Skeletal muscle satellite cell (primary cell): Measurements from ENCODE around the gene ADCY1.

ENCODE experiments used
- H3K27me3 ChIP-seq: 2 replicates; pipeline ENCODE4 v1.7.0; 2013; ENCODE audit warnings: low read length; ENCODE audit not compliant: control insufficient read depth, insufficient read depth
- H3K36me3 ChIP-seq: 2 replicates; pipeline ENCODE4 v1.7.0; 2013; ENCODE audit warnings: mild to moderate bottlenecking, control low read depth, low read length; ENCODE audit not compliant: insufficient read depth
- H3K4me1 ChIP-seq: 2 replicates; pipeline ENCODE4 v1.7.0; 2013; ENCODE audit warnings: low read length; ENCODE audit not compliant: control insufficient read depth, insufficient read depth
- H3K4me2 ChIP-seq: 2 replicates; pipeline ENCODE4 v1.7.0; 2013; ENCODE audit warnings: mild to moderate bottlenecking, low read length
- H3K4me3 ChIP-seq: 2 replicates; pipeline ENCODE4 v1.7.0; 2013; ENCODE audit warnings: low read length
- H3K9ac ChIP-seq: 2 replicates; pipeline ENCODE4 v1.7.0; 2013; ENCODE audit warnings: mild to moderate bottlenecking, low read depth, low read length, moderate library complexity
- H3K9me3 ChIP-seq: replicated peaks from 2 replicates; pipeline ENCODE4 v1.7.0; 2013; ENCODE audit warnings: mild to moderate bottlenecking, control low read depth, low read length

ADCY1 gene

DNA sequence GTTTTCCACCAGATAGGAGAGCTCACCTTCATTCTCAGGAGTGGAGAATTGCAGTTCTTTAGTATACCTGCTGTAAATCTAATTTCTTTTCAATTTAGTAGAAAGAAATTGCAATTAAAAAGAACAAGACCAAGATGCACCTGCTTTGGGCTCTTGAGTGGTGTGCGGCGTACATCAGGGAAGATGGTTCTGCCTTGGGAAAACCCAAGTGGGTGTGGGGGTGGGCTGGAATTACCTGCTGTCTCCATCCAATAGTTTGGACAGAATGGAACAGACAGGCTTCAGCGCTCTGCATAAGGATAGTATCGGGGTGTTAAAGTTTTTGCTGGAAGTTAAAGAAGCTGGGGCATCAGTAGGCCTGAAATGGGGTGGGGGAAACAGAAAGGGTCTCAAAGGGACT is 7.2 kb upstream of the ADCY1 start:
- H3K9ac ChIP-seq = no peak overlapping the region
- H3K9me3 ChIP-seq = no peaks in the 10 kb centered on the region
- H3K4me2 ChIP-seq = no peak overlapping the region
- no peaks in the 10 kb centered on the region for H3K36me3 ChIP-seq
- H3K27me3 ChIP-seq = peaks cover 57% of the 10 kb centered on the region
- no peak overlapping the region for H3K4me3 ChIP-seq
- H3K4me1 ChIP-seq = no peaks in the 10 kb centered on the region

- H3K4me3 ChIP-seq = no peak overlapping the region
- no peaks in the 10 kb centered on the region for H3K36me3 ChIP-seq
- no peaks in the 10 kb centered on the region for H3K4me1 ChIP-seq
- H3K27me3 ChIP-seq = peaks cover 61% of the 10 kb centered on the region
- H3K9ac ChIP-seq = no peak overlapping the region
- no peaks in the 10 kb centered on the region for H3K9me3 ChIP-seq
- H3K4me2 ChIP-seq = no peak overlapping the region
Measured at GRCh38 chr7:45567713-45568112, 6.5 kb upstream of the ADCY1 start.

GRCh38 chr7:45568536-45569289 is 5.5 kb upstream of the ADCY1 start:
- Histone ChIP-seq H3K9ac (no peak overlapping the region), H3K36me3 (no peaks in the 10 kb centered on the region), H3K4me2 (no peak overlapping the region), H3K4me1 (no peaks in the 10 kb centered on the region), H3K4me3 (no peak overlapping the region), H3K9me3 (no peaks in the 10 kb centered on the region), H3K27me3 (peaks cover 65% of the 10 kb centered on the region)

DNA sequence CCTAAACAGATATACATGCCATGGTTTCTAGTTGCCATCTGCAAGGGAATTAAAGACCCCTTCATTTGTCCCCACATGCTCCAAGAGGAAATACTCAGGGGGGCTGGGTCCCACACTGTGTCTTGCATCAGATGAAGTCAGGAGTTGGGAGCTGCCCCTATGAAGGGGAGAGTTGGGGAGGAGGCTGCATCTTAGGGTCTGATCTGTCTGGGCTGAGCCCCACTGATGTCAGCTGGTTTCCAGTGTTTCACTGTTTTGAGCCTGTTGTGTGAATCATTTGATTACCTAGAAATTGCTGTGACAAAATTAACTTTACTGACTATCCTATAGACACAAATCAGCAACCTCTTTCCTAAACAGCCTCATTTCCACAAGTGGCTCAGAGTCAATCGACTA is 4.9 kb upstream of the ADCY1 start:
- peaks cover 63% of the 10 kb centered on the region for H3K27me3 ChIP-seq

DNA sequence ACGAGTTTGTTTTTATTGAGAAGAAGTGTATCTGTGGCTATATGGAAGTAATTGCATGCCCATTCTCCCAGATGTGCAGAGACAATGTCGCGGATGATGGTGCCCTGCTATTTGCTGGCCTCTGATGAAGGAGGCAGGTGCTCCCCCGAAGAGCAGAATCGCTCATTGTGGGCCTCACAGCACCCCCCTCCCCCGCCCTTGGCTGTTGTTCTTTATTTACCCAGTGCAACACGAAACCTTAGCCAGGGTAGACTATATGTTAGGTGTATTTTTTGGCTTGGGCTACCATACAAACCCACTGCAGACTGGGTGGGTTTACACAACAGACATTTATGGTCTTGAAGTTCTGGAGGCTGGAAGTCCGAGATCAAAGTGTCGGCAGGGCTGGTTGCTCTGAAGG is 3.4 kb upstream of the ADCY1 start:
- H3K27me3 ChIP-seq = peaks cover 66% of the 10 kb centered on the region

More for the DNA sequence above, 4.9 kb upstream of the ADCY1 start:
- H3K4me3 ChIP-seq = no peak overlapping the region
- H3K4me1 ChIP-seq = no peaks in the 10 kb centered on the region
- no peak overlapping the region for H3K9ac ChIP-seq
- no peak overlapping the region for H3K4me2 ChIP-seq
- no peaks in the 10 kb centered on the region for H3K9me3 ChIP-seq
- H3K36me3 ChIP-seq = no peaks in the 10 kb centered on the region

DNA sequence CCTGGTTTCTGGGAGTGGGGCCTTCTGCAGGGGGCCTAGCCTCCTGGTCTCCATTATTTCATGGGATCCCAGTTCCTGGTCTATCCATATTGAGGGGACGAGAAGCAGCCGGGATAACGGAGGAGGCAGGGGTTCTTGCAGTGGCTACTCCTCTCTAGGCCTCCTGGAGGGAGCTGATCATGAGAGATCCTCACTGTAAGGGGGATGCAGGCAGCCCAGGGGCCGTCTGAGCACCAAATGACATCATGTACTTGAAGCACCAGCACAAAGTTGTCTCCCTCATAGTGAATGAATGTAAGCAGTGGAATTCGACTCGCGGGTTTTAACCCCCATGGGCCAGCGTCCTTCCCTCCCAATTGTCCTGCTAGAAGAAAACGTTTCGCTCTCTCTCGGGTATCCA is 964 bp upstream of the ADCY1 start:
- Histone ChIP-seq H3K27me3 (peaks cover 80% of the 10 kb centered on the region), H3K4me1 (peaks cover 6% of the 10 kb centered on the region), H3K9me3 (no peaks in the 10 kb centered on the region), H3K4me2 (no peak overlapping the region), H3K9ac (no peak overlapping the region), H3K36me3 (no peaks in the 10 kb centered on the region), H3K4me3 (no peak overlapping the region)

More for the DNA sequence above, 3.4 kb upstream of the ADCY1 start:
- peaks cover 6% of the 10 kb centered on the region for H3K4me1 ChIP-seq
- H3K4me2 ChIP-seq = no peak overlapping the region
- no peak overlapping the region for H3K9ac ChIP-seq
- no peaks in the 10 kb centered on the region for H3K36me3 ChIP-seq
- H3K4me3 ChIP-seq = no peak overlapping the region
- H3K9me3 ChIP-seq = no peaks in the 10 kb centered on the region

DNA sequence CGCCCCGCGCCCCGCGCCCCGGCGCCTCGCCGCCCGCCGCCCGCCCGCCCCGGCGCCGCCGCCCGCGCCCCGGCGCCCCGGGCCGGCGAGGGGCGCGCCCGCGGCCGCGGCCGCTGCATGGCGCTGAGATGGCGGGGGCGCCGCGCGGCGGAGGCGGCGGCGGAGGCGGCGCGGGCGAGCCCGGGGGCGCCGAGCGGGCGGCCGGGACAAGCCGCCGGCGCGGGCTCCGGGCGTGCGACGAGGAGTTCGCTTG is 174 bp downstream of the ADCY1 start:
- Histone ChIP-seq H3K27me3 (peaks cover 84% of the 10 kb centered on the region), H3K9ac (no peak overlapping the region), H3K4me2 (peak overlapping the region; percentile 86), H3K36me3 (no peaks in the 10 kb centered on the region), H3K4me3 (peak overlapping the region; percentile 67), H3K9me3 (no peaks in the 10 kb centered on the region), H3K4me1 (peaks cover 6% of the 10 kb centered on the region)

GRCh38 chr7:45574669-45575500 is 717 bp downstream of the ADCY1 start:
- Histone ChIP-seq H3K36me3 (no peaks in the 10 kb centered on the region), H3K4me2 (peak overlapping the region; percentile 86), H3K4me1 (peaks cover 6% of the 10 kb centered on the region), H3K9me3 (no peaks in the 10 kb centered on the region), H3K27me3 (peaks cover 78% of the 10 kb centered on the region), H3K9ac (no peak overlapping the region), H3K4me3 (peak overlapping the region; percentile 67)

DNA sequence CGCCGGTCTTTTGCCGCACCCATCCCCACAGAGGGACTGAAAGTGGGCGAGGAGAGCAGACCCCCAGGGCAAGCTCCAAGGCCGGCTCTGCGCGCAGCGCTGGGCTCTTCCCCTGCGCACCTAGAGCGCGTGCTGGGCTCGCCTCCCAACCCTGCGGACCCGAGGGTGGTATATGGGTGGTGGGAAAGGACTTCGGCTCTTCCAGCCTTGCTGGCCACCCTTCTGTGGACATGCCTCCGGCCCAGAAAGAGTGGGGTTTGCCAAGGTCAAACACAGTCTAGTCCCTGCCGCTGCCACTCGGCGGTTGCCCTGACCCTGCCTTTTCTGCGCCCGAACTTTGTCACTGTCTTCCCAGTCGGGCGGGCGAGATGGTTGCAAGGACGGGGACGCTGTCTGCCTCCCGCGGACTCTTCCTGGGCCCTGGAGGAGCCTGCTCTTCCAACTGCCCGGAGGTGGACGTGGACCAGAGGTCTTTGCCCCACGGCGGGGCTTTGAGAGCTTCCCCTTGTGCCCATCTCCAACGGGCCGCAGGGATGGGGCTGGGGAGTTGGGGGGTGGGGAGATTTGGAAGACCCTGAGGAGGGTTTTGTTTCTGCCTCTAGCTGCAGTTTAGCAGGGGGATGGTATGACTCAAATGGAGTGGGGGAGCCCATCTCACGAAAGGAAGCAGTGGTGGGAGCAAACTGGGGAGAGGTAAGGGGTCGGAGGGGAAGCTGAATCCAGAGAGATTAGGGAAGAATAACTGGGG is 1.5 kb downstream of the ADCY1 start:
- Histone ChIP-seq H3K4me1 (peaks cover 6% of the 10 kb centered on the region), H3K4me3 (no peak overlapping the region), H3K9ac (no peak overlapping the region), H3K9me3 (no peaks in the 10 kb centered on the region), H3K36me3 (no peaks in the 10 kb centered on the region), H3K4me2 (no peak overlapping the region), H3K27me3 (peaks cover 75% of the 10 kb centered on the region)

- Histone ChIP-seq H3K9ac (no peak overlapping the region), H3K4me2 (no peak overlapping the region), H3K27me3 (peaks cover 70% of the 10 kb centered on the region), H3K4me1 (peaks cover 6% of the 10 kb centered on the region), H3K9me3 (no peaks in the 10 kb centered on the region), H3K36me3 (no peaks in the 10 kb centered on the region), H3K4me3 (no peak overlapping the region)
Measured at GRCh38 chr7:45576249-45576929, 2.2 kb downstream of the ADCY1 start.

DNA sequence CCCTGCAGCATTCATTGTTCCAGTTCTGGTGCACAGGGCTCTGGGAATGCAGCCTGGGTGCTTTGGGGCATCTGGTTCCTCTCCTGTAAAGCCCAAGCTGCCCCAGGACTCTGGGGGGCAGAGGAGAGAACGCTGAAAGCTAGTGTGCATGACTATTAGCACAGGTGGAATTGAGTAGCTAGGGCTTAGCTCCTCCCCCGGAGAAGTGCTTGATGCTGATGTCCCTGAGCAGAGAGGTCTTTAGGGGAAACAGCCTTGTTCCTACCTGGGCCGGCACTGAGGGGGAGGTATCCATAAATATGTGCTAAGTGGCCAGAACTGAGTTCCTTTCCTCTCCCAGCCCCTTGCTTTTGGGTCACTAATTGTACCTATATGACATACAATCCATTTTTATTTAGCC is 3.9 kb downstream of the ADCY1 start:
- no peaks in the 10 kb centered on the region for H3K36me3 ChIP-seq
- no peak overlapping the region for H3K9ac ChIP-seq
- H3K9me3 ChIP-seq = no peaks in the 10 kb centered on the region
- H3K4me1 ChIP-seq = peaks cover 6% of the 10 kb centered on the region
- no peak overlapping the region for H3K4me2 ChIP-seq
- H3K4me3 ChIP-seq = no peak overlapping the region
- peaks cover 55% of the 10 kb centered on the region for H3K27me3 ChIP-seq
